ENCODE measurements around the gene SORL1-AS1.
A peak's percentile ranks its signal among the peaks of the same experiment; 100 is the strongest.

Gene SORL1-AS1

GRCh38 chr11:121426476-121427399, 26.0 kb downstream of the SORL1-AS1 start:
- peak; percentile 19; the same call in 1 of the 2 replicates for TF ChIP-seq CTCF (conservative IDR thresholded peaks at IDR 0.05; ENCODE audit: low read depth)
- ChIA-PET CTCF (interaction anchor here (0.7 kb wide), 1 partner anchor 158 kb away, joined by 3 read pairs; no protein-coding TSS in a partner anchor), POLR2A (ENCODE audit: low non-redundant PET) (no interaction called here)
- DNase-seq (ENCODE audit: low spot score): no peak
- no peak overlapping the region for H3K27ac ChIP-seq

- no peak for DNase-seq (ENCODE audit: low spot score)
- ChIA-PET POLR2A (ENCODE audit: low non-redundant PET) (no interaction called here), CTCF (no interaction called here)
- no peak overlapping the region for H3K27ac ChIP-seq
- TF ChIP-seq CTCF (conservative IDR thresholded peaks at IDR 0.05; ENCODE audit: low read depth): no peak
Measured at GRCh38 chr11:121425828-121426227, 26.9 kb downstream of the SORL1-AS1 start.

GRCh38 chr11:121422675-121423074, 30.1 kb downstream of the SORL1-AS1 start:
- no peak for DNase-seq (ENCODE audit: low spot score)
- no peak for TF ChIP-seq CTCF (conservative IDR thresholded peaks at IDR 0.05; ENCODE audit: low read depth)
- POLR2A ChIA-PET (ENCODE audit: low non-redundant PET): no interaction called here
- no peak overlapping the region for H3K27ac ChIP-seq
- CTCF ChIA-PET: no interaction called here

GRCh38 chr11:121421149-121421901, 31.4 kb downstream of the SORL1-AS1 start:
- DNase-seq (ENCODE audit: low spot score): peak; percentile 37
- no peak for TF ChIP-seq CTCF (conservative IDR thresholded peaks at IDR 0.05; ENCODE audit: low read depth)
- no peak overlapping the region for H3K27ac ChIP-seq
- ChIA-PET POLR2A (ENCODE audit: low non-redundant PET) (no interaction called here), CTCF (interaction anchor here (0.7 kb wide), 1 partner anchor 206 kb away, joined by 4 read pairs; no protein-coding TSS in a partner anchor)

GRCh38 chr11:121420398-121420797, 32.4 kb downstream of the SORL1-AS1 start:
- no peak for DNase-seq (ENCODE audit: low spot score)
- no peak for TF ChIP-seq CTCF (conservative IDR thresholded peaks at IDR 0.05; ENCODE audit: low read depth)
- no peak overlapping the region for H3K27ac ChIP-seq
- POLR2A ChIA-PET (ENCODE audit: low non-redundant PET): no interaction called here
- CTCF ChIA-PET: no interaction called here

GRCh38 chr11:121419836-121420235, 32.9 kb downstream of the SORL1-AS1 start:
- no peak for TF ChIP-seq CTCF (conservative IDR thresholded peaks at IDR 0.05; ENCODE audit: low read depth)
- no peak overlapping the region for H3K27ac ChIP-seq
- POLR2A ChIA-PET (ENCODE audit: low non-redundant PET): no interaction called here
- no peak for DNase-seq (ENCODE audit: low spot score)
- CTCF ChIA-PET: no interaction called here
